HG02885 (cell line): ENCODE data around the gene ALOX5.
"Not testable (repeated sequence)": the region's sequence is repeated elsewhere in the genome, so short reads cannot be mapped to it uniquely, and the experiment has no call there.

Experiments used
- ATAC-seq: cut with Tn5 transposase; IDR thresholded peaks from one replicate; pipeline ENCODE4 v1.9.1; 2021; ENCODE audit warnings: mild to moderate bottlenecking; ENCODE audit not compliant: unreplicated experiment, poor library complexity

The ALOX5 gene

DNA sequence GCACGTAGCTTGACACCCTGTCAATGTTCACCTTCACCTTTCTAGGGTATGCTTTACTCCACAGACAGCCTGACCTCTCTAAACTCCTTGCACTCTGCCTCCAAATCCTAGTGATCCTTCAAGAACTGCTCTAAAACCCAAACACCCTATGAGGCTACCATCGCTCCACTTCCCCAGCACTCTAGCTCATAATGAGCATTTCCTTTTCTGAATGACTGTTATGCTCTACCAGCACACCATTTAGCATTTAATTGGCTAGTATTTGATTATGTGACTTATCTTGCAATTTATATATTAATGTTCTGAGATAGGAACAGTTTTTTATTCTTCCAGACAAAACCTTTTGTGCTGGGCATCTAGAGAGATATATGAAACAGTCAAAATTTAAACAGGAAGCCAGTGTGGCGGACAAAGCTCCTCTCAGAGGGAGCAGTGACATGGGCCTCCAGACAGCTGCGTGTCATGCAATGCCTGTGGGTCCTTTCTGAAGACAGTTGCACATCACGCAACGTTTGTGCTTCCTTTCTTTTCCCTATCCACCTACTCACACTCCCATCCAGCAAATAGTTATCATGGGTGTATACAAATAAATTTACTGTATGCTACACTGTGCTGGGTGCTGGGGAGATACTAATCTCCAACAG lies 86.3 kb downstream of the ALOX5 start:
- peak; percentile 46 for ATAC-seq

DNA sequence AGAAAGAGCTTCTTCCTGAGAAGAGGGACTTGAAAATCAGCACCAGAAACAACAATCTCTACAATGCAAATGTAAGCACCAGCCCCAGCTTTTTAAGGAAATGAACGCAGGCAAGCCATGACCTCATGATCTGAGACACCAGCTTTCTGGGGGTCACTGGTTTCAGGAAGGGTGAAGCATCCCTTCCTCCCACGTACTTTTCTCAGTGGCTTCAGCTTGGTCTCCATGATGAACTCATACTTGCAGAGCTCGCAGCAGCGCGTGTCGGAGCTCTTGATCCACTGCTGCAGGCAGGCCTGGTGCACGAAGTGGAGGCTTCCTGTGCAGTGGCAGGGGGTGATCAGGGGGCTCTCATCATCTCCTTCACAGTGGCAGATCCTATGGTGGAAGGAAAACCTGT lies 87.0 kb downstream of the ALOX5 start:
- ATAC-seq: peak; percentile 75

DNA sequence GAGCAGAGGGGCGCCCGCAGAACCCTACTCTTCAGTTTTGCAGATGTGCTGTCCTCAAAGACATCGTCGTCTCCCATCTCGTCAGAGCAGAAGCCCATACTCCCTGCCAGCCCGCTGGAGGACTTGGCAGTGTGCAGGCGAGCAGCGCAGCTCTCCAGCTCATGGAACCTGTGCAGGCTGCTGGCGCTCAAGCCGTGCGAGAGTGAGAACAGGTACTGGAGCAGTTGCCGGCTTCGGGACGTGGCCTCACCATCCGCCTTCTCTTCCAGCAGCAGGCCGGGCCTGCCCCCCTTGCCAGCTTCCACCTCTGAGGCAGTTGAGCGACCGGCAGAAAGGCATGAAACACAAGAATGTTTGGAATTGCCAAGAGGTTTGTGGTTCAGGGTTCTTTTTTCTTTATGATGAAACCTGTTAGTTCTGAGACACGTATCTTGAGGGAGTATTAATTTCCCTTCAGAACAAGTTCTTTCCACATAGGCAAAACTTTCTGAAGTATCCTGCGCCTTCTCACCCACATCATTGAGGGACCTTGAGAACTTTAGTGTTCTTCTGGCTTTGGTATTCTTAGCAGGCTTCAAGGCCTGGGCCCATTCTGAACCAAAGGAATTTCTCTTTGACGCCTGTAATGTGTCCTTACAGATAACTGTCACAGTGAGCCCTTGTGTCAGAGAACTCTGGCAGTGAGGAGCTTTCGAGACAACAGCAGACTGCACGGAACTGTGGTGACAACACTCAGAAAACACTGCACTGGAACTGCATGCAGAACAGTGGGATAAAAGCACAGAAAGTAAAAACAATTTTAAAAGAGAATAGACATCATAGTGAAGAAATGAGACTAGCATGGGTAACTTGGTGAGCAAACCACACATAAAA lies 89.5 kb downstream of the ALOX5 start:
- ATAC-seq: no peak

DNA sequence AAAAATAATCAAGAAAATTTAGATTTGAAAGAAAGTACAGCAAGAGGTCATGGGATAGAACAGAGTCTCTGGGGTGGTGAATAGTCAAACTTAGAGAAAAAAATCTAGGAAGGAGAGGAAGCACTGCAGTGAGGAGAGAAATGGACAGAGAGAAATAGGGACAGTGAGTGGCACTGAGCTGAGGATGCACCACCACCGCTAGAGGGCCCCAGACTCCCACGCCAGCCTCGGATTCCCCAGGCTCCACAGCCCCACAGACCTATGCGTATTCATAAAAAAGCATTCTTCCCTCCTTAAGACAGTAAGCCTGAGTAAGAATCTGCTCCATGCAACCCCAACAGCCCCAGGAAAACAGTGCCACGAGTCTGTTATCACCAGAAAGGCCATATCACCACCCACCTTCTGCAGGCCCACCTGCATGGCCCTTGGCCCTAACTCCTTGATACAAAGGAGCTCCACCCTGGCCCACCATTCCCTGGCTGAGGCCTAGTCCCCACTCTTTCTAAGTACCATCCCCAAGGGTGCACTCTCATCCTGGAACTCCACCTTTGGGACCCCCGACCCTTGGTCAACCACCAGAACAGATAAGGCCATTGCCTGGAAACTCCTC lies 91.0 kb downstream of the ALOX5 start:
- peak; percentile 47 for ATAC-seq

DNA sequence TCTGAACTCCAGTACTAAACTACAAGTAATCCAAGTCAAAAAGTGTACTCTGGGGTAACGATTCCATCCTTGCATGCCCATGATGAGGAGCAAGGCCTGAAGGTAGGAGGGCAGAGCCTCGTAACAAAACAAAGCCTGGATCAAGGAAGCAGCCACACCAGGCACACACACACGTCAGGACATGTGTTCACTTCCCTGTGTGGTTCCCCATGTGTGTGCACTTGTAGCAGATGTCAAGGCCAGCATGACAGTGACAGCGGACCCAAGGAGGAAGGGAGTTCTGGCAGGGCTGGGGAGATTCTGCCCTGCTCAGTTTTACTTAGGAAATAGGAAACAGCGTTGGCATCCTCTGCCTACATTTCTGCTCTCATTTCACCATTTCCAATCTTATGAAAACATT lies 92.8 kb downstream of the ALOX5 start:
- no peak for ATAC-seq

DNA sequence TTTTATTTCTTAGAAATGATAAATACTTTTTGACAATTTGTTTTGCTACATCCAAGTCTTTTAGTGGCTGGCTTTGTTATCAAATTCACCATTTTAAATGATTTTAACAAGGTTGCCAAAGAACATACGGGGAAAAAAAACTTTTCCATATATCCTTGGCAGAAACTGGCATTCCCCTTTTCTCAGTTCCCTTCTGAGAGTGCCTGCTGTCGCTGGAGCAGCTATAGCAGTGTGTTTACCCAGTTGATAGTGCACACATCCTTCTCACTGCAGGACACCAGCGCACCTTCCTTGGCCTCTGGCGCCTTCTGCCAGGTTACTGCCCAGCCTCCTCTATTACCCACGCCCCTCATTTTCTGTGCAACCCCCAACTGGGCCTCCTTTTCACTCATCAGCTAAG lies 94.1 kb downstream of the ALOX5 start:
- no peak for ATAC-seq

DNA sequence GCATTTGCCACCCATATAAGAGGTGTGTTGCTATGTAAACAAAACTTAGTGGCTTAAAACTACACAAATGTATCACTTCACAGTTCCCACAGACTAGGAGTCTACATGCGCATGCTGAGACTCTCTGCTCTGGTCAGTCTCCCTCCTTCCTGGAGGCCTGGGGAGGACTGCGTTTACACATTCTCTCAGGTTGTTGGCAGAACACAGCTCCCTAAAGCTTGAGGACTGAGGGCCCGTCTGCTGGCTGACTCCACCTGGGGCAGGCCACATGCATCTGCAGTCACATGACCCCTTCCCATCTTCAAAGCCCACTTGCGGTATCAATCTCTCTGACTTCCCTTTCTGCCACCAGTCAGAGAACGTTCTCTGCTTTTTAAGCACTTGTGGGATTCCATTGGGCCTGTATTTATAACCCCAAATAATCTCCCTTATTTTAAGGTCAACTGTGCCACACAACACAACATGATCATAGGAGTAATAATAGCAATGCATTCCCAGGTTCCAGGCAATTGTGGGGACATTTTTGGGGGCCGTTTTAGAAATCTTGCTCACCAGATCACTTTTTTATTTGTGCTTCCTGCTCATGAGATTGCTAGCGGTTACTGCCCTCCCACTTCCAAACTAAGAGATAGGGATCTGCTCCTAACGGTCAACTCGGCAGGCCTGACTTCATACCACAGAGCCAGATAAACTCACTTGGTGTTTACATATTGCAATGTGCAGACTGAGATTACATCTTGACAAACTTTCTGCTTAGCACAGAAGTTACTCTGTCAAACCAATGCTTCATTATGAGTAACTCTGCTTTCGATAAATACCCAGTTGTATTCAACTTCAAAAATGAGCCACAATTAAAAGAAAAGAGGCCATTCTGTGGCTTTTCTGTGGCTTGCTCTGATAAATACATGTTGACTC lies 96.3 kb downstream of the ALOX5 start:
- ATAC-seq: peak; percentile 65

DNA sequence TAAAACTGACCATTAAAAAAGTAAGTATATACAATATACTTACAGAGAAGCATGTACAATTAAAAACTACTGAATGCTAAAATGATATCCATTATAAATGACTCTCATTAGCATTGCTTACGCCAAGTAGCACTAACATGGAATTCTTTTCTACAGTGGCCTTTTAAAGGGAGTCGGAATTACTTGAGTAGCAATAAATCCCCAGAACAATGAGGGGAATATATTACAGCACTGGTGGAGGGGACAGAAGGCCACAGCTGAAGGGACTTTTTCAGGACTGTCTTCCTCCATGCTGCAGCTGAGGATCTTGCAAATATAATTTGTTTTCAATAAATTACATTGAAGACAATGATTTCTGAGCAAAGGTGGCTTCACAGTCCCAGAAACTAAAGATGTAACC lies 97.0 kb downstream of the ALOX5 start:
- no peak for ATAC-seq

DNA sequence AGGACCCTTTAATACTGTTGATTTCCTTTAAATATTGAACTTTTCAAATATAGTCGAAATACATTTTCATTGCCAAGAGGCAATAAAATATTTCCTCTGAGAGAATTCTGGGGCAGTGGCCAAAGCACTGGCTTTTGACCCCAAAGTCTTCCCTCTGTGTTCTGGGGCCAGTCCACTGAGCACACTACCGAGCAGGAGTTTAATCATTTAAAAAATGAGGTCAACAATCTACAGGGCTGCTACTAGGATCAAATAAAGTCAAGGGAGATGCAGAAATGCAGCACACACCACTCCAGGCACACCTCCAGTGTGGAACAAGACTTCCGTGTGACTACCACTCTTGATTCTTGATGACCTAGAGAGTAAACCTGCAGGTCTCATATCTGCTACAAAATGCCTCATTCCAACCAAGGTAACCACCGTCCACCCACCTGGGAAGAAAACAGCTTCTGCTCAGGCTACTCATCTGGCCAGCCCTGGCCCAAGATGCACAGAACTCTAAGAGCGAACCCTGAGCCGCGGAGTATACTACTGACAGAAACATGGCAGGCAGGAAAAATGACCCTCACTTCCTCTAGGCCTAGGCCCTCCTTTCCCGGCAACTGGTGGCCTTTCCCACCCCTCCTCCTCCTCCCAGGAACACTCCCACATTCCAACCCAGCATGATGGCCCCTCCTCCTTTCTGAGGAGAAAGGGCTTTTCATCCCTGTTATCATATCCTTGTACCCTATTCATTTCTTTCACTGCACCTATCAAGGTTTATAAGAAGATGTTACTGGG lies 97.7 kb downstream of the ALOX5 start:
- no peak for ATAC-seq

DNA sequence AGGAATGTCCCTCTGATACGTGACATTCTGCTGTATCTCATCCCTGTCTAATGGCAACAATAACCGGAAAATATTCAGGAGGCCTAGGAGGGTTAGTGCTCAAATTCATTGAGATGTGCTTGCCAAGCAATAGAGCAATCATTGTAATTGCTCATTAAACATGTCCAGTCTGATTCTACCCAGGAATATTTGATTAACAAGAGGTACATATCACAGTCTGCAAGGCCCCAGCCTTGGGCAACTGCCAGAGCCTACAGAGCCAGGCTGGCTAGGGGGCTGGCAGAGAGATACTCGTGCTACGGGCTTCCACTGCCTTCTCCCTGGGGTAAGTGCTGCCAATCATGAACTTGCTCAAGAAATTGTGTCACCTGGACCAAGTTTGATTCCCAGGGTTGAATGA lies 99.1 kb downstream of the ALOX5 start:
- no peak for ATAC-seq

DNA sequence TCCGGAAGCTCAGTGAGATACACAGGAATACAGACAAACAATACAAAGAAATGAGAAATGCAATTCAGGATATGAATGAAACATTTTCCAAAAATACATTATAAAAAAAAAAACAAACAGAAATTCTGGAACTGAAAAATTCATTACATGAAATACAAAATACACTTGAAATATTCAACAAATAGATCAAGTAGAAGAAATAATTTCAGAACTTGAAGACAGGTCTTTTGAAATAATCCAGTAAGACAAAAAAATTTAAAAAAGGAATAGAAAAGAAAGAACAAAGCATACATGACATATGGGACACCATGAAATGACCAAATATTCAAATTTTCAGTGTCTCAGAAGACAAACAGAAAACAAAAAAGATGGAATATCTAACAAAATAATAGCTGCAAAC lies 102.5 kb downstream of the ALOX5 start:
- ATAC-seq: no peak

DNA sequence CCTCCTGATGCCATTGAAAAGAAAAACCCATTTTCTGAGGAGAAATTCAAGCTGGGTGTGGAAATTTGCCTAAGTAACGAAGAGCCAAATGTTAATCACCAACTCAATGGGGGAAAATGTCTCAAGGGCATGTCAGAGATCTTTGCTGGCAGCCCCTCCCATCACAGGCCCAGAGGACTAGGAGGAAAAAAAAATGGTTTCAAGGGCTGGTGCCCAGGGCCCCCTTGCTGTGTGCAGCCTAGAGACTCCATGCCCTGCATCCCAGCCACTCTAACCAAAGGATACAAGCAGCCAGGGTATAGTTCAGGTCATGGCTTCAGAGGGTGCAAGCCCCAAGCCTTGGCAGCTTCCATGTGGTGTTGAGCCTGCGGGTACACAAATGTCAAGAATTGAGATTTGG lies 106.3 kb downstream of the ALOX5 start:
- ATAC-seq: no peak

DNA sequence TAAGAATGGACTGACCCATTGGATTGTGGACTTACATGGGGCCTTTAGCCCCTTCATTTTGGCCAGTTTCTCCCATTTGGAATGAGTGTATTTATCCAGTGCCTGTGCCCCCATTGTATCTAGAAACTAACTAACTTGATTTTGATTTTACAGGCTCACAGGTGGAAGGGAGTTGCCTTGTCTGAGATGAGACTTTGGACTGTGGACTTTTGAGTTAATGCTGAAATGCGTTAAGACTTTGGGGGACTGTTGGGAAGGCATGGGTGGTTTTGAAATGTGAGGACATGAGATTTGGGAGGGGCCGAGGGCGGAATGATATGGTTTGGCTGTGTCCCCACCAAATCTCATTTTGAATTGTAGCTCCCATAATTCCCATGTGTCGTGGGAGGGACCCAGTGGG lies 107.1 kb downstream of the ALOX5 start:
- not testable (repeated sequence) for ATAC-seq

DNA sequence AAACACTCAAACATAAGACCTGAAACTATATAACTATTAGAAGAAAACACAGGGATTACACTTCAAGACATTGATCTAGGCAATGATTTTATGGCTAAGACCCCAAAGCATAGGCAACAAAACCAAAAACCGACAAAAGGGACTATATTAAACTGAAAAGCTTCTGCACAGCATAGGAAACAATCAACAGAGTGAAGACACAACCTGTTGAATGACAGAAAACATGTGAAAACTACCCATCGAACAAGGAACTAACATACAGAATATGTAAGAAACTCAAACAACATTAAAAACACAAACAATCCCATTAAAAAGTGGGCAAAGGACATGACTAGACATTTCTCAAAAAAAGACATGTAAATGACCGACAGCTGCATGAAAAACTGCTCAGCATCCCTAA lies 109.0 kb downstream of the ALOX5 start:
- no peak for ATAC-seq

DNA sequence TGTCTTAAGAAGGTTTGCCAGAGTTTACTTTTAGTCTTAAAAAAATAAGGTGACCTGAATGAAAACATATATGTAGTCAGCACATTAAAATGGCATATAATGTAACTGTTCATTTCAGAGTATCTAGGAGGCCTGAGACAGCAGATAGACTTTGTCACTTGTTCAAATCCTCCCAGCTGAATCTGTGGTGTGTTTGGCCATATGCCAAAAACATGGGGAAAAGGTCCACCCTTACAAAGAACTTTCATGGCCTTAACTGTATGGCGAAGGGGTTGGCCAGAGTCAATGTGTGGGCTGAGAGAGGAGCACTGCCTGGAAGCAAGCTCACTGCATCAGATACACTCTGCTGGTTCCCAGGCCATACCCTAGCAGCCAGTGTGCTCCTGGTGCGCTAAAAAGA lies 113.7 kb downstream of the ALOX5 start:
- ATAC-seq: no peak

DNA sequence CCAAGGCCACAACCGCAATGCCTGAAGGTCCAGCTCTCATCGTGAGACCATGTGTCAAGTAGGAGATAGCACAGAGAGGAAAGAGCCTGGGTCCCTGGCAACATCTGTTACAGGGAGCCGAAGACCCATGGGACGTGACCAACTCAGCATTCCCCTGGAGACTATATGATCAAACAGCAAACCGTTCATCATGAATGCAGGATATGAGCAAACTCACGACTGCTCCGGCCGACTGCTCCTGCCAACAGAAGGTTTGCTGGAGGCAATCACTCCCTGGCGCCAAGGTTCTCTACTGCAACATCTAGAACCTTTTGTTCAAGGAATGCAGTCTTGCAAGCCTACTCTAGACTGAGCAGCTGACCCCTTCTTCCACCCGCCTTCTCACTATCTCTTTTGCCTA lies 114.3 kb downstream of the ALOX5 start:
- no peak for ATAC-seq

DNA sequence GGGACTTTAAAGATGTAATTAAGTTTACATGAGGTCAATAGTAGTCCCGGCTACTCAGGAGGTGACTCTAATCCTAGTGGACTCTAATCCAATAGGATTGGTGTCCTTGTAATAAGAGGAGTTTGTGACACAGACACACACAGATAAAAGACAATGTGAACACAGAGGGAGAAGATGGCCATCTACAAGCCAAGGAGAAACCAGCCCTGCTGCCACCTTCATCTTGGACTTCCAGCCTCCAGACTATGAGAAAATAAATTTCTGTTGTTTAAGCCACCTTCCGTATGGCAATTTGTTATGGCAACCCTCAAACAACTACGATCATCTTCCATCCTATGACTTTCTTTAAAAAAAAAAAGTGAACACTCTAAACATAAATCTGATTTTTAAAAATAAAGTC lies 116.3 kb downstream of the ALOX5 start:
- ATAC-seq: no peak

DNA sequence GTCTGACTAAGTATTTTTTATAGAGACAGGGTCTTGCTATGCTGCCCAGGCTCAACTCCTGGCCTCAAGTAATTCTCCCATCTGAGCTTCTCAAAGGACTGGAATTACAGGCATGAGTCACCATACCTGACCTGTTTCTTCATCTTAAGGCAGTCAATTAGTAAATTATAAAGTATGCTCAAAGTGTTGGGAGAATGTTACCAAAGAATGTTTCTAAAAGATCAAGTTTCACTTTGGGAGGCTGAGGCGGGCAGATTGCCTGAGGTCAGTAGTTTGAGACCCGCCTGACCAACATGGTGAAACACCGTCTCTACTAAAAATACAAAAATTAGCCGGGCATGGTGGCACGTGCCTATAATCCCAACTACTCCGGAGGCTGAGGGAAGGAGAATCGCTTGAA lies 117.0 kb downstream of the ALOX5 start:
- ATAC-seq: no peak
